Neural cell (in vitro differentiated cells): ENCODE data around the gene NMT1. TPM values are rescaled to one million over a fixed set of nuclear protein-coding genes. Genes with fewer than 3 reads are reported as not detected.

ENCODE experiments used
- H2AFZ ChIP-seq: fragments of 200-600, 300-800 bp; sonication (generic), shearing (Covaris generic); 2 replicates; pipeline ENCODE4 v1.6.0; 2014; ENCODE audit warnings: low read depth, mild to moderate bottlenecking, antibody characterized with exemption, low read length, moderate library complexity
- H3F3A ChIP-seq: fragments of 200-600 bp; shearing (Covaris generic); 2 replicates; pipeline ENCODE4 v1.6.1; 2016; ENCODE audit warnings: mild to moderate bottlenecking, moderate library complexity, mixed read lengths, antibody characterized with exemption, low read length; ENCODE audit not compliant: insufficient read depth, poor library complexity, severe bottlenecking
- H3K27ac ChIP-seq: fragments of 200-600, 300-800 bp; sonication (generic), shearing (Covaris generic); 2 replicates; pipeline ENCODE4 v1.5.1; 2014; ENCODE audit warnings: mild to moderate bottlenecking, low read length, moderate library complexity
- H3K27me3 ChIP-seq: fragments of 300-800, 200-600 bp; sonication (generic), shearing (Covaris generic); 2 replicates; pipeline ENCODE4 v1.6.0; 2014; ENCODE audit warnings: mild to moderate bottlenecking, low read depth, low read length, moderate library complexity; ENCODE audit not compliant: insufficient read depth
- H3K36me3 ChIP-seq: fragments of 300-800, 200-600 bp; sonication (generic), shearing (Covaris generic); 2 replicates; pipeline ENCODE4 v1.5.1; 2014; ENCODE audit warnings: mild to moderate bottlenecking, antibody characterized with exemption, low read length, moderate library complexity; ENCODE audit not compliant: insufficient read depth
- H3K4me2 ChIP-seq: fragments of 300-800, 200-600 bp; sonication (generic), shearing (Covaris generic); 2 replicates; pipeline ENCODE4 v1.6.0; 2014; ENCODE audit warnings: mild to moderate bottlenecking, low read length
- H3K4me3 ChIP-seq: fragments of 300-800, 200-600 bp; sonication (generic), shearing (Covaris generic); 2 replicates; pipeline ENCODE4 v1.5.1; 2014; ENCODE audit warnings: mild to moderate bottlenecking, low read length, moderate library complexity
- H3K79me2 ChIP-seq: fragments of 200-600 bp; shearing (Covaris generic); replicated peaks from 2 replicates; pipeline ENCODE4 v1.6.0; 2014; ENCODE audit warnings: mild to moderate bottlenecking, low read length, moderate library complexity; ENCODE audit not compliant: insufficient read depth
- H3K9ac ChIP-seq: fragments of 300-800, 200-600 bp; sonication (generic), shearing (Covaris generic); 2 replicates; pipeline ENCODE4 v1.6.1; 2016; ENCODE audit warnings: mild to moderate bottlenecking, low read length, mixed read lengths
- H3K9me2 ChIP-seq: fragments of 200-600 bp; shearing (Covaris generic); 2 replicates; pipeline ENCODE4 v1.6.1; 2016; ENCODE audit warnings: mild to moderate bottlenecking, low read length, mixed read lengths; ENCODE audit not compliant: insufficient read depth
- H3K9me3 ChIP-seq: fragments of 200-600, 300-800 bp; sonication (generic), shearing (Covaris generic); 2 replicates; pipeline ENCODE4 v1.6.1; 2016; ENCODE audit warnings: mild to moderate bottlenecking, mixed run types, low read length, moderate library complexity, mixed read lengths
- H4K20me1 ChIP-seq: fragments of 200-600 bp; shearing (Covaris generic); 2 replicates; pipeline ENCODE4 v1.6.1; 2016; ENCODE audit warnings: mild to moderate bottlenecking, mixed run types; ENCODE audit not compliant: insufficient read depth
- CTCF ChIP-seq: fragments of 450-650 bp; IDR thresholded peaks from 2 replicates; pipeline ENCODE4 v1.5.1; 2014; ENCODE audit warnings: antibody characterized with exemption, mild to moderate bottlenecking, moderate library complexity; ENCODE audit not compliant: poor library complexity, severe bottlenecking
- EP300 ChIP-seq: fragments of 450-650 bp; conservative IDR thresholded peaks from 2 replicates; pipeline ENCODE4 v1.6.1; 2014; ENCODE audit warnings: antibody characterized with exemption, mild to moderate bottlenecking, moderate library complexity; ENCODE audit not compliant: poor library complexity, severe bottlenecking
- EZH2 ChIP-seq: fragments of 200-600, 300-800 bp; shearing (Covaris generic), sonication (generic); IDR thresholded peaks from 2 replicates; pipeline ENCODE4 v1.6.1; 2014; ENCODE audit warnings: antibody characterized with exemption, low read length, borderline replicate concordance, mild to moderate bottlenecking; ENCODE audit not compliant: insufficient read depth, poor library complexity, severe bottlenecking
- MXI1 ChIP-seq: fragments of 450-650 bp; conservative IDR thresholded peaks from 2 replicates; pipeline ENCODE4 v1.6.1; 2014; ENCODE audit warnings: antibody characterized with exemption, mild to moderate bottlenecking; ENCODE audit not compliant: poor library complexity, severe bottlenecking
- POLR2AphosphoS5 ChIP-seq: IDR thresholded peaks from 2 replicates; pipeline ENCODE4 v1.6.1; 2012
- RAD21 ChIP-seq: fragments of 450-650 bp; conservative IDR thresholded peaks from 2 replicates; pipeline ENCODE4 v1.6.1; 2014; ENCODE audit warnings: antibody characterized with exemption, mild to moderate bottlenecking, moderate library complexity
- REST ChIP-seq: IDR thresholded peaks from 2 replicates; pipeline ENCODE4 v1.6.1; 2012; ENCODE audit warnings: borderline replicate concordance
- SMC3 ChIP-seq: fragments of 450-650 bp; conservative IDR thresholded peaks from 2 replicates; pipeline ENCODE4 v1.6.1; 2014; ENCODE audit warnings: antibody characterized with exemption, mild to moderate bottlenecking, moderate library complexity; ENCODE audit not compliant: poor library complexity
- TAF1 ChIP-seq: IDR thresholded peaks from 2 replicates; pipeline ENCODE4 v1.6.1; 2012; ENCODE audit warnings: low read depth
- polyA plus RNA-seq: library from polyadenylated mRNA; depleted of rRNA; stranded (reverse); fragments of >200 nt; gene quantifications from 2 replicates; pipeline ENCODE4 v1.2.3, GENCODE V29; 2014

NMT1 gene
- polyA plus RNA-seq, 1 donor from 2014 or later: 23.4 TPM

GRCh38 chr17:45029758-45030423 is 31.2 kb upstream of the NMT1 start:
- Histone ChIP-seq H3K9me2 (no peaks in the 10 kb centered on the region), H3K36me3 (no peaks in the 10 kb centered on the region), H3K9ac (no peak overlapping the region)

GRCh38 chr17:45030733-45031132 is 30.4 kb upstream of the NMT1 start:
- no peaks in the 10 kb centered on the region for H3K36me3 ChIP-seq
- no peak overlapping the region for H3K27ac ChIP-seq
- no peaks in the 10 kb centered on the region for H3K9me3 ChIP-seq
- TF ChIP-seq MXI1 (no peak), CTCF (no peak), EZH2 (no peak), EP300 (no peak)

More at GRCh38 chr17:45029758-45030423, 31.2 kb upstream of the NMT1 start:
- Histone ChIP-seq H3K9me3 (no peaks in the 10 kb centered on the region), H3K27ac (no peak overlapping the region), H3K27me3 (no peaks in the 10 kb centered on the region), H4K20me1 (no peaks in the 10 kb centered on the region), H3K79me2 (no peaks in the 10 kb centered on the region), H3K4me3 (no peak overlapping the region), H3F3A (no peaks in the 10 kb centered on the region), H3K4me2 (no peak overlapping the region), H2AFZ (no peak overlapping the region)
- no peak for TF ChIP-seq SMC3
- TF ChIP-seq REST: no peak
- no peak for TF ChIP-seq MXI1
- TF ChIP-seq POLR2AphosphoS5: no peak
- TF ChIP-seq TAF1: no peak
- TF ChIP-seq EZH2: no peak
- no peak for TF ChIP-seq EP300
- TF ChIP-seq CTCF: no peak
- no peak for TF ChIP-seq RAD21

More at GRCh38 chr17:45030733-45031132, 30.4 kb upstream of the NMT1 start:
- Histone ChIP-seq H3K27me3 (no peaks in the 10 kb centered on the region), H3K9me2 (no peaks in the 10 kb centered on the region), H3K4me2 (no peak overlapping the region), H3K4me3 (no peak overlapping the region), H3K9ac (no peak overlapping the region), H3K79me2 (no peaks in the 10 kb centered on the region), H2AFZ (no peak overlapping the region), H3F3A (no peaks in the 10 kb centered on the region), H4K20me1 (no peaks in the 10 kb centered on the region)
